NAMALWA (cell line): Measurements from ENCODE around the gene CORO2A.

Experiments
- DNase-seq: peaks from one replicate; pipeline ENCODE4 v3.0.0-alpha.2; 2015; ENCODE audit warnings: low spot score

The CORO2A gene

DNA sequence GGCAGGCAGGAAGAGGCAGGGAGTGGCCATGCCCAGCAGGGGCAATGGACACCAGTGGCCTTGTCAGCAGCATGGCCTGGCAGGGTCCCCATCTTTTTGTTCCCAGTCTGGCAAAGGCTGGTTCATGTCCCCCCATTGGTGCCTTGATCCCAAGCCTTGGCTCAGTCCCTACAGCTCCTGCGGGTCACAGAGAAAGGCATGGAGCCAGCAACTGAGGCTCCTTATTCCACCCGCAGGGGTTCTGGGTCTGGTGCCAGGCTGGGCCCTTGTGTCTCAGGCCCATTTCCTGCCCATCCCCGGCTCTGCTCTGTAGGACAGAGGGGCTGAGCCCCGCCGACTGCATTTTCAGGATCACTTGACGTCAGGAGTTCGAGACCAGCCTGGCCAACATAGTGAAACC lies 87.4 kb downstream of the CORO2A start:
- no peak for DNase-seq

DNA sequence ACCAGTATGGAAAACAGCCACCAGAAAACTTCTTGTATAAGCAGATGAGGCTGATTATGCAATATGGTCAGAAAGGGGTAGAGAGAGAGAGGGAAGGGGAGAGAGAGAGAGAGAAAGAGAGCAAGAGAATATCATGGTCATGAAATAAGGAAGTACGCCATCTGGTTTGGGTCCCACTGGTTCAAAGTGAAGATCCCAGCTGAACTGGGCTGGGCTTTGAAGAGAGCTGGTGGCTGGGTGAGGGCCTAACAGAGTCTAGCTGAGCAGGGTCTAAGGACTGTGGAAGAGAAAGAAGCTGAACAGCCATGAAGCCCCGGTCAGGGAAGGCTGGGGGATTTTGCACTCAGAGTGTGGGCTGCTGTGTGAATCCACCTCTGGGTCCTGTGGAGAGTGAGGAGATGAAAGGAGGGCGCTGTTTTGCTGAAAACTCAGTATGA lies 88.0 kb downstream of the CORO2A start:
- peak; percentile 93 for DNase-seq

DNA sequence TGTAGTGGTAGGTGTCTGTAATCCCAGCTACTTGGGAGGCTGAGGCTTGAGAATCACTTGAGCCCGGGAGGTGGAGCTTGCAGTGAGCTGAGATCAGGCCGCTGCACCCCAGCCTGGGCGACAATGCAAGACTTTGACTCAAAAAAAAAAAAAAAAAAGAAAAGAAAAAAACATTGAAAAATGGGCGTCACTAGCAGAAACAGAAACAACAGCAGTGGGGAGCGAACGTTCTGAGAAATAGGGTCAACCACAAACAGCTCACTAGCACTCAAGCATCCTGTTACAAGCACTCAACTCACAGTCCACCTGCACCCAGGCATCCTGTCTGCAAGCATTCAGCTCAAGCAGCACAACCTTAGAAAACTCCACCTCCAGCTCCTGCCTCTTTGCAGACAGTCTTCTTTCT lies 90.6 kb downstream of the CORO2A start:
- DNase-seq: peak; percentile 94

DNA sequence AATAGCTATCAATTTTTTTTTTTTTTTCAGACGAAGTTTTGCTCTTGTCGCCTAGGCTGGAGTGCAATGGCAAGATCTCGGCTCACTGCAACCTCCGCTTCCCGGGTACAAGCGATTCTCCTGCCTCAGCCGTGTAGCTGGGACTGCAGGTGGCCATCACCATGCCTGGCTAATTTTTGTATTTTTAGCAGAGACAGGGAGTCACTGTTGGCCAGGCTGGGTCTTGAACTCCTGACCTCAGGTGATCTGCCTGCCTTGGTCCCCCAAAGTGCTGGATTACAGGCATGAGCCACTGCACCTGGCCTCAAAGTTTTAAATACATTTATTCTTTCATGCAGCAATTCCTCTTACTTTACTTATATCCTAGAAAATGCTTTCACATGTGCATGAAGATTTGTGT lies 91.0 kb downstream of the CORO2A start:
- no peak for DNase-seq

DNA sequence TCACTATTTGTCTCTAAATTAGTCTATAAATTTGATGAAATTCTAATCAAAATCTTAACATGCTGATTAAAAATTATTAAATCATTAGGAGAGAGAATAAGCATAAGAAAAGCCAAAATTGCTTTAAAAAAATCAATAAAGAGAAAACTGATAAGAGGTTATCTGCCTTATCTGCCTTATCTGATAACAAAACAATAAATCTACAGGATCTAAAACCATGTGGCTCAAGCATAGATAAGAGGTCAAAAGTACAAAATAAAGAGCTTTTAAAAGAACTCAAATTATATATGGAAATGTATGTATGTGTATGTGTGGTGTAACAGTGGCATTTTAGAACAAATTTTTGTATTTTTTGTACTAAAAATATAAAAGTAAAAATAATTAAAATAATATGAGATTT lies 92.0 kb downstream of the CORO2A start:
- DNase-seq: no peak

DNA sequence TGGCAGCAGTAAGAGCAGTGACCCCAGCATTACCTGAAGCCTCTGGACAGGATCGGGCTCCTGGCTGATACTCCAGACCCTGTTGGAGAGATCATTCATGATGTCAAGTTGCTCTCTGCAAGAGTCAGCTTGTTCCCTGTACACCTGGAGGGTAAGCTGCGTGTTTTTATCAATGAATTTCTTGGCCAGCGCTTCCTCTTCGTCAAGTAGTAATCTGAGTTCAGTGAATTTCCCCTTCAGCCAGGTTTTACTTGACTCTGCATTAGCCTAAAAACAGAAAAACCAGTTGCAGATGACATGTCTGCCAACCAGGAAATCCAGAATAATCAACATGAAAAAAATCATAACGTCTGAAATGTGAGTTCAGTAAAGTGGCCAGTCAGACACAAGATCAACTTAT lies 92.5 kb downstream of the CORO2A start:
- no peak for DNase-seq

DNA sequence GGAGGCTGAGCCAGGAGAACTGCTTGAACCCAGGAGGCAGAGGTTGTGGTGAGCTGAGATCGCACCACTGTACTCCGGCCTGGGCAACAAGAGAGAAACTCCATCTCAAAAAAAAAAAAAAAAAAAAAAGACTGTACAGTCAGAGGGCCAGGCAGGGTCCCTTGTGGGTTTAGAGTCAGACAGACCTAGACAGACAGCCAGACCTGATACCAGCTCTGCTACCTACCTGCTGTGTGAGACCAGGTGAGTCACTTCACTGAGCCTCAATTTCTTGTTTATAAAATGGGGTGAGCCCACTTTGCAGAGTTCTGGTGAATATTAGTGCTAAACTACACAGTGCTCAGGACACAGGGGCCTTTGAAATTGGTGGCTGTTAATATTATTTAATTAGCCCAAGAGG lies 93.1 kb downstream of the CORO2A start:
- DNase-seq: no peak

DNA sequence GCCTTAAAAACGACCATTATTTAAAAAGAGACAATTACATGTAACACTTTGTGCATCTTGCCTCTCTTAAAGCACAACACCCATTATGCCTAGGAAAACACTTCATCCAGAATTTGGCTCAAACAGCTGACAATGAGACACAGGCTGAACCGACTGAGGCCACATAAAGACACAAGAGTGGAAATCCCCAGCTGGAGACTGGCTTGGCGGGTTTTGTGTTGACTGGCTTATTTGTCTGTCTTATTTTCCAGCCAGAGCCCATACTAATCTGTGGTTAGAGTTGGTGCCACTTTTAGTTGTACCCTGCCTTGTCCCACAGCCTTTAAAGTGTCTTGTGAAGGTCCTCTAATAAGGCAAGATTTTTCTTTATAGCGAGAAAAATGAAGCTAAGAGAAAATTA lies 94.6 kb downstream of the CORO2A start:
- DNase-seq: peak; percentile 31

DNA sequence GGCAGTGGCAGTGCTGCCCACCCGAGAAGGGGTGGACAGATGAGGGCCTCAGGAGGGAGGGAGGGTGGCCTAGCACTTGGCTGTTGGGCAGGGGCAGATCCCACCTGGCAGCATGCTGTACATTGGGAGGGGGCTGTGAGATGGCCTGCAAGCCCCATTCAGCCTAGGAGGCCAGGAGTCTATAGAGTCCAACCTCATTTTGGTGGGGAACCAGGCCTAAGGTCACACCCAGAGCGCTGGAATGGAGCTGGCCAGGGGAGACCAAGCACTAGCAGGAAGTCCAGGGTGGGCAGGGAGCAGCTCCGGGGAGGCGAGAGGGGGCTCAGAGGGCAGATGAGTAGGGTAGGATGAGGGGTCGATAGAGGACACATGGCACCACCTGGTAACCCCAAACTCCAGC lies 96.3 kb downstream of the CORO2A start:
- no peak for DNase-seq

DNA sequence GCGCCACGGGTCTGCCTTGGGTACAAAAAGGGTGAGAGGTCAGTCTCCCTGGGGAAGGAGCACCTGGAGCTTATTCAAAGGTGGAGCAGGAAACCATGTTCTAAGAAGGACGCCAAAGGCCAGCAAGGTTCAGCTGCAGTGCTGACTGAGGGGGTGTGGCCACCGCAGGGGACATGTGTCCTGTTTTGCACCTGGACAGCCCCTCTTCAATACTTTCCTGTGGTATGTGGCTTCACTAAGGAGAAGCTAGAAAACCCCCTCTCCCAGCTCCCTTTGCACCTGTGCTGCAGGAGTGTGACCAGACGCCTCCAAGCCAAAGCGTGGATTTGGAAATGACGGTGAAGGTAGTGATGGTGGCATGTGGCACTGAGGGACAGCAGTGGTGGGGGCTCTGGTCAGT lies 97.0 kb downstream of the CORO2A start:
- DNase-seq: no peak

DNA sequence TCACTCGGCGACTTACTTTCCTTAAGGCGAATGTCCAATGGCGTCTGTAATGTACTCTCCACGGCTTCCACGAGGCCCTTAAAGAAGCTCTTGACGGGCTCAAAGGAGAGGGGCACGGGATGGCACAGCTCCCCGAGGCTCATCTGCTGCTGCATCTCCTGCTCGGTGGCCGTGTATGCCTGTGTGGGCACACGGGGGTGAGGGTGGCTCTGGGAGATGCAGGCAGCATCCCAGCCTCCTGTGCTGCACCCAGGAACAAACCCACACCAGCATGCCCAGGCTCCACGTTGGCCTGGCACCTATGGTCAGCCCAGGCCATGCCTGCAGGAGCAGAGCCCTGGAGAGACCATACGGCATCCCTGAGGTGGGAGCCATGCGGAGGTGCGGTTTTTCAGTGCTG lies 97.6 kb downstream of the CORO2A start:
- no peak for DNase-seq

DNA sequence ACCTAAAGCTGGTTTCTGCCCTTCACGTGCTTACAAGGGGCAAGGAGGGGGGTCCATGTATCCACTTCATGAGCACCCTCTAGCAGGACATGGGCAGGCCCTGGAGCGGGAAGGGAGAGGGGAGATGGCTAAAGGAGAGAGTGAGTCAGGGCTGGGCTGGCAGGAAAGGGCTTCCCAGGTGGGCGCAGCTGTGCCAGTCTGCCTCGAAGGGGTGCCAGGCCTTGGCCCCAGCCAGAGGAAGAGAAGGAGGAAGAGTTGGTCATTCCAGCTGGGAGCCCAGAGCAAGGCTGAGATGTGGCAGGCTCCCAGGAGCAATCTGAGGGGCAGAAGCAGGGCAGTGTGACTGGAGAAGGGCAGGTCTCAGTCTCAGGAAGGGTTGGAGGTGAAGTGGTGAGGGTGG lies 98.1 kb downstream of the CORO2A start:
- DNase-seq: no peak

DNA sequence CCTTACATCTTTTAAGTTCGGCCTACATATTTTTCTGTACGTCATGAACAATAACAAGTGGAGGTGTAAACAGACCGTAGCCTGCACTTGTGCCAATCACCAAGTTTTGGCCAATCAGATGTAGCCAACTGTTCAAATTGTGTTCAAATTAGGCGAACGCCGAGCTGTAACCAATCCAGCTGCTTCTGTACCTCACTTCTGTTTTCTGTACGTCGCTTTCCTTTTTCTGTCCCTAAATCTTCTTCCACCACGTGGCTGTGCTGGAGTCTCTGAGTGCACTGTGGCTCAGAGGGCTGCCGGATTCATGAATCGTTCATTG lies 99.9 kb downstream of the CORO2A start:
- DNase-seq: no peak

DNA sequence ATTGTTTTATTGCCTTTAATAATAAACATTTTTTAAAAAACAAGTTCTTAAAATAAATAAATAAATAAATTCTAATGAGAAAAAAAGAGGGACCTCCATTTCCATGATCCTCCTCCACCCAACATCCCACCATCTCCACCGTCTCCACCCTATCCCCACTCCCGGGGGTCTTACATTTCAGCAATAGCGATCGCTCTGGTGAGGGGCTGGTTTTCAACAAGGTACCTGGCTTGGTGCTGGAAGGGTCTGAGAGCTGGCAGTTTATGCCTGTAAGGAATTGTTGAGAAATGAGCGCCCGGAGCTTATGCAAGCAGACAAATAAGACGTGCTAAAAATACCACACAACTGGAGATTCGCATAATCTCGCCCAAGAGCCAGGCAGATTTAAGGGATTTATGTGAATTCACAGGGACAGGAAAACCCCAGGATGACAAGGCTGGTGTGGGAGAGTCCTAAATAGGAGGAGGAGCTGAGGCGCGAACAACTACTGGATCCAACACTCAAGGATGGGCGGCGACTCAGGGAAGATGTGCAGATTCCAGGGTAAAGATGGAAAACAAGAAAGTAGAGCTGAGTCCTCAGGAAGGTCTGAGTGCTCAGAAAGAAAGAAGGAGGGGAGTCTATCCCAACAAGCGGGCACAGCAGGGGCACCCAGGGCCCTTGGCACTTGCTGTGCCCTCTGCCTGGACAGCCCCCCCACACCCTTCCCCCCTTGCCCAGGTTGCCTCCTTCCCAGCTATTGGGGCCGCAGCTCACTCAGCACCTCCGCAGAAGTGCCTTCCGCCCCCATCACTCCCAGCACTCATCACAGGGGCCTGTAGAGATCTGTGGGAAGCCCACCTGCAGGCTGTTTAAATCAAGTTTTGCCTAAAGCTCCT lies 100.5 kb downstream of the CORO2A start:
- DNase-seq: no peak

DNA sequence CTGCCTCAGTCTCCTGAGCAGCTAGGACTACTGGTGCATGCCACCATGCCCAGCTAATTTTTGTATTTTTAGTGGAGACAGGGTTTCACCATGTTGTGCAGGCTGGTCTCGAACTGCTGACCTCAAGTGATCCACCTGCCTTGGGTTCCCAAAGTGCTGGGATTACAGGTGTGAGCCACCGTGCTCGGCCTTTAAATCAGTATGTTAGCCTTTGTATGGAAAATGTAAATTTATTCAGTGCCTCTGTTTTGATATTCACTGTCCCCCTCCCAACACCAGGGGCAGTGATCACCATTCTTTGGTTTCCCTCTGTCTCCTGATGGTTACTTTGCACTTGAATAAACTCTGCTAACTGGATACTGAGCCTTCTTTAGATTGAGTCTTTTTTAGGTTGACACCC lies 101.8 kb downstream of the CORO2A start:
- DNase-seq: peak; percentile 30

DNA sequence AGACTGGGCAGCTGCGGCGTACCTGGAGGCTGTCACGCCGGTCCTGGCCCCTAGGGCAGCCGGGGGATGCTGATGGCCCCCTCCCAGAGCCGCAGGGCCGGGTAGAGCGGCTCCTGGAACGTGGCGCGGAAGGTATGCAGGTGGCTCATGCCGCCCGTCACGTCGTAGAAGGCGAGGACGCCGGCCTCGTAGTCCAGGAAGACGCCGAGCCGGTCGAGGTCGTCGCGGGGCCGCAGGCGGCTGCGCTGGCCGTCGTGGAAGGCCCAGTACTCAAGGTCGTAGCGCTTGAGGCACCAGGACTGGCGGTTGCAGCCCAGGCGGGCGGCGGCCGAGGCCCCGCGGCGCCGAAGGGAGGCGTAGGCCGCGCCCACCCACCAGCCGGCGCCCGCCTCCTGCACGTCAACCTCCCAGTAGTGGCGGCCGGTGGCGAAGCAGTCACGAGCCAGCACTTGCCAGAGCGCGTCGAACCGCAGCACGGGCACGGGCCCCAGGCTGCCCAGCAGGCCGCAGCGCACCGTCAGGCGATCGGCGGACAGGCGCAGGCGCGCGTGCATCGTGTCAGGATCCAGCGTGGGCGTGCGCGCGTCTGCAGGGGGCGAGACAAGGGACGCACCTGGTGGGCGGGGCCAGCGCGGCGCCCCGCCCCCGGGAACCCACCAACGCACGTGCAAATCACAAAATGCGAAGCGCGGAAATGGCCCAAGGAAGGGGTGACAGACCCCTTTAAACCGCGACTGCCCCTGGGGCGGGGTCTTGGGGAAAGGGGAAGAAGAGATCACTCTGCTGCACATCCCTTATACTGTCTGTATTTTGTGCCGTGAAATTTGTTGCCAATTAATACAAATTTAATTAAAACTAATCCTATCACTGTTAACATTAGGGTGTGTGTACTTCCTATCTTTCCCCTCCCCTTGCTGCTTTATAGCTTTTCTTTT lies 104.8 kb downstream of the CORO2A start:
- peak; percentile 81 for DNase-seq

DNA sequence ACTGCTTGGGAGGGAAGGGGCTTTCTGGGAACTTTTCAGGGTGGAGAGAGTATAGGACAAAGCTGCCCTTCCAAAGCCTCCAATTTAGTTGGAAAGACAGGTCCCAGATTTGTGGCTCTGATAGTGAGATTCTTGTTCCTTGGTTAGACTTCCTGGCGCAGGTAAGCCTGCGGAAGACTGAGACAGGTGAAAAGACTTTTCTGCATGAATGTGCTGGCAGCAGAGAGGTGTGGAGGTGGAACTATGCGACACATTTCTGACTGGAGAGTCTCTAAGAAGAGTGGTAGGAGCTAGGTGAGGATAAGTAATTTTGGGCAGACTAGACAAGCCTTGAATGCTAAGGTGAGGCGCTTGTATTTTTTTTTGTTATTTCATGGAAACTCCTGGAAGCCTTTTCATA lies 106.0 kb downstream of the CORO2A start:
- no peak for DNase-seq

DNA sequence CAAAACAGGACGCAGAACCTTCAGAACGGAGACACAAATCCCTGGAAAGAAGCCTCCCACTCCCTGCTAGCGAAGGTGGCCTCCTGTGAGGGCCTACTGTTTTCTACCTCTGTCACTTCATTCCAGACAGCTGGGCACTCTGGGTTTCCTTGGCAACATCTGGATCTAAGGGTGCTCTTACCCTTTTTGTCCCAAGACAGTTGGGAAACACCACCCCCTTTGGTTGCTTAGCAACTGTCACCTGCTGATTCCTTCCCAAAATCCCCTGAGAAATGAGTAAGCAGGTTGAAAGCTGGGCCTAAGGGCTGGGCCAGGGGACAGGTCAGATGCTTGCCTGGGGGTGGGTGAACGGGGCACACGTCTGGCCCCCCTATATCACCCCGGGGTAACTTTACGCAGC lies 106.5 kb downstream of the CORO2A start:
- DNase-seq: no peak

DNA sequence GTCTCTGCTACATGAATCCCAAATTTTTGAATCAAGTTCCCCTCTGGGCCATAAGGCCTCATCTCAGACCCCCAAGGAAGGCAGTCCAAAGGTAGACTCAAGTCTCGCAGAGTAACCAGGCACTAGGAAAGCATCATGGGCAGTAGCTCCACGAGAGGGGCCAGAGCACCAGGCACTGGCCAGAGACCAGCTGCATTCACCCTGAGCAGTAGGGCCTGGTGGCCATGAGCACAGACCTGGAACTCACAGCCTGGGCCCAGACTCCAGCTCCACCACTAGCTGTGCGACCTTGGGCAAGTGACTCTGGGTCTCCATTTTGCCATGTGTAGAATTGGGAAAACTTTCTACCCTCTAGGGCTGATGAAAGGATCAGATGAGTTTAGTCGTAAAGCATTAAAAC lies 107.4 kb downstream of the CORO2A start:
- no peak for DNase-seq

DNA sequence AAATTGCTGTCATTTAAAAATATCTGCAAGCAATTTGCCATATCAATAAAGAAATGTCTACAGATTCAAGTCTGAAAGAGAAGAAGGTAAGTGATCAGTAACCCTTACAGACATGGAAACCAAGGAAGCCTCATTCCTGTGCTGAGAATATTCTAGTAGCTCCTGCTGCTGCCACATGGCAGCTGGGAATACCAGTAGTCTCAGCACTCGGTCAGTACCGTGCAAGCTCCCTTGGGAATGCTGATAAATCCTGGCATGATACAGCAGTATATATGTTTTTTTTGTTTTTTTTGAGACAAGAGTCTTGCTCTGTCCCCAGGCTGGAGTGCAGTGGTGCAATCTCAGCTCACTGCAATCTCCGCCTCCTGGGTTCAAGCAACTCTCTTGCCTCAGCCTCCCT lies 108.0 kb downstream of the CORO2A start:
- no peak for DNase-seq

DNA sequence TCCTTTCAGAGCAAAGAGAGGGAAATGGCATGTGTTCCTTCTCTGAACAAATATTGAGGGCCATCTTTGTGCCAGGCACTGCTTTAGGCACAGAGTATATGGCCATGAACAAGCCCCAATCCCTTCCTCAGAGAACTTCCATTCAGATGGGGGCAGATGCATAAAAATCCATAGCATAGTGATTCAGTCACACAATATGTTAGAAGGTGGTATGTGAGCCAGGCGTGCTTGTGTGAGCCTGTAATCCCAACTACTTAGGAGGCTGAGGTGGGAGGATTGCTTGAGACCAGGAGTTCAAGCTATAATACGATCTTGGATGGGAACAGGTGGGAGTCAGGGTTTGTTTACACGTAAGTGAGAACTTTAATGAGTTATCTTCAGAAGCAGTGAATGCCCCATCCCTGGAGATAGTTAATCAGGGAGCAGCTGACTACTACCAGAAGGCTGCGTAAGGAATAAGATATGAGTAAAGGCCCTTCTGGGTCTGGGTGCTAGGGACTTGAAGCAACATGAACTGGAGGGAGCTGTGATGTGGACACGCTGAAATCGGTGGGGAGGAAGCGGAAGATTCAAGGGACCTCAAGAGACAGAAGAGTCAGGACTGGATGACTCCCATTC lies 108.8 kb downstream of the CORO2A start:
- no peak for DNase-seq

DNA sequence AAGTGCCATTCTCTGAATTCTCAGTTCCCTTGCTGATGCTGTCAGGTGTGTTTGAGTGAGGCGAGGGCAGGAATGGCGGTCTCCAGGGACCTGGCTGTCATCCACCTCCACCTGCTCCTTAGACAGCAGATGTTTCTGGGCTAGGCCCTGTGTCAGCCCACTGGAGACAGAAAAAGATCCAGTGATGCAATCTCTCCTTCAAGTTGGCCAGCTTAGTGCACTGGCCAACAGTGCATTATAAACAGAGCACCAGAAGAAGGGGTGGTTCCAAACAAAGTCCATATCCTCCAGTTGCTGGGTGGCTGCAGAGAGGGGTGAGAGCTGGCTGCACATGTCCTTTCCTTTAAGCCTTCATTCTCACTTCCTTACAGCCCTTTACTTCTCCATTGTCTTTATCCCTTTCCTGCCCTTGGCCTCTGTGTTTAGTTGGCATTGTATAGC lies 109.4 kb downstream of the CORO2A start:
- DNase-seq: no peak
